Stimulated activated CD8-positive, alpha-beta memory T cell treated with anti-CD3 and anti-CD28 coated beads, Interleukin-4, amount 100 ng/mL, for 48 hours (primary cell): Measurements from ENCODE around the gene ACVR1B.

Experiments used
- DNase-seq: peaks from one replicate; pipeline ENCODE4 v3.0.0-alpha.2; 2020

Gene ACVR1B

GRCh38 chr12:51917746-51918453, 33.6 kb upstream of the ACVR1B start:
- no peak for DNase-seq

DNA sequence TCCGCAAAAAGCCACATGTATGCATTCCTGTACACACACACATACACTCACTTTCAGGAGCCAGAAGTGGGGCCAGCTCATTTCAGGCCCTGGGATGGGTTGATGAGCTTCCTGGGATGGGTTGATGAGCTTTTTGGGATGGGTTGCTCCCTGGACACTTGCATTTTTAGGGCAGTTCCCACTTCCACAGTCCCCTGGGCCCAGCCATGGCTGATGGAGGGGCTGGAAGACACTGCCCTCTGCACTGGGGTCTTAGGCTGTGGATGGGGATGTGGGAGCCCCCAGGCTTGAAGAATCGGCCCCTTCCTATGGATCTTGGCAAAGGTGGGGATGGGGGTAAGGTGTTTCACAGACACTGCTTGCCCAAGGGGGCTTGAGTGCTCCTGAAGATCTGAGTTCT, 31.5 kb upstream of the ACVR1B start:
- no peak for DNase-seq

GRCh38 chr12:51921017-51921725, 30.3 kb upstream of the ACVR1B start:
- DNase-seq, result no peak

GRCh38 chr12:51922146-51922545, 29.4 kb upstream of the ACVR1B start:
- no peak for DNase-seq

DNA sequence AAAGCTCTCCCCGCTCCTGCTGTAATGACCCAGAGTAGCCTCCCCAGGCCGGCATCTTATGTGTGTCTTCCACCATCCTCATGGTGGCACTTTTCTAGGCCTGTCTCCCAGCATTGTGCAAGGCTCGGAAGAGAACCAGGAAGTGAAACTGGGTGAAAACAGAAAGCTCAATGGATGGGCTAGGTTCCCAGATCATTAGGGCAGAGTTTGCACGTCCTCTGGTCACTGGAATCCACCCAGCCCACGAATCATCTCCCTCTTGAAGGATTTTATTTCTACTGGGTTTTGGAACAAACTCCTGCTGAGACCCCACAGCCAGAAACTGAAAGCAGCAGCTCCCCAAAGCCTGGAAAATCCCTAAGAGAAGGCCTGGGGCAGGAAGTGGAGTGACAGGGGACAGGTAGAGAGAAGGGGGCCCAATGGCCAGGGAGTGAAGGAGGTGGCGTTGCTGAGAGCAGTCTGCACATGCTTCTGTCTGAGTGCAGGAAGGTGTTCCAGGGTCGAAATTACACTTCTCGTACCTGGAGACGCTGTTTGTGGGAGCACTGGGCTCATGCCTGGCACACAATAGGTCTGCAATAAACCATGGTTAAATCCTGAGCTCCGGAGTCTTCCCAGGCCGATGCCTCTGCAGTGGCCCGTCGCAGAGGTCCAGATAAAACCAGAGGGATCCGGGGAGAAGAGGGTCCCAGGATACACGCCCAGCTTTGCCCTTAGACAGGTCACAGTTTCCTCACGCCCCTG, 28.6 kb upstream of the ACVR1B start:
- DNase-seq, result no peak

GRCh38 chr12:51923506-51924365, 27.8 kb upstream of the ACVR1B start:
- DNase-seq, result peak; percentile 78

DNA sequence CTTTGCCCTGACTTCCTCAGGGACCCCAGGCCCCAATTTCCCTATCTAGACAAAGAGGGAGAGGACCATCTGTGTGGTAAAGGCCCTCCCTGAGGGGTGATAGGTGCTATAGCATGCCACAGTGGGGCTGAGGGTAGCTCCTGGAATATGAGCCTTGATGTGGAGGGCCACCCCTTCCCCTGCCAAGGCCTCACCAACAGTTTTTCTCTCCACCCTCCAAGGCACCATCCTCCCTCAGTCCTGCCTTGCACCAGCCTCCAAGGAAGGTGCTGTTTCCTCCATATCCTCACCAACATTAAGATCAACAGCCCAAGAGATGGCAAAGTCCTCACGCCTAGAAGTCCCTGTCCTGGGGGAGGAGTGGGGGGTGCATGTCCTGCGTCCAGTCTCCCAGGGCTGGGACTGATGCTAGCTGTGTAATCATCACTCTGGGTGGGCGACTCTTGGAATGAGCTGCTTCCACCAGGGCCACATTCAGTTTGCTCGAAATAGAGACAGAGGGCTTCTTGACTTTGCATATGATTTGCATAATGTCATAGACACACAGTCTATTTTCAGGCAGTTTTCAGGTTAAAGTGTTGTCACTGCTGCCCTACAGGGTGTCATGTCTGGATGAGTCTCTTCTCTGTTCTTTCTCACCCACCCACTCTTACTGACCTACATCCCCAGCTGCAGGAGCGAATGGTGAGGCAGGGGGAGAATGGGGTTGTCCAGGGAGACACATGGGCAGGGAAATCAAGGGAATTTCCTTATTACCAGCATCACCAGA, 26.8 kb upstream of the ACVR1B start:
- no peak for DNase-seq

DNA sequence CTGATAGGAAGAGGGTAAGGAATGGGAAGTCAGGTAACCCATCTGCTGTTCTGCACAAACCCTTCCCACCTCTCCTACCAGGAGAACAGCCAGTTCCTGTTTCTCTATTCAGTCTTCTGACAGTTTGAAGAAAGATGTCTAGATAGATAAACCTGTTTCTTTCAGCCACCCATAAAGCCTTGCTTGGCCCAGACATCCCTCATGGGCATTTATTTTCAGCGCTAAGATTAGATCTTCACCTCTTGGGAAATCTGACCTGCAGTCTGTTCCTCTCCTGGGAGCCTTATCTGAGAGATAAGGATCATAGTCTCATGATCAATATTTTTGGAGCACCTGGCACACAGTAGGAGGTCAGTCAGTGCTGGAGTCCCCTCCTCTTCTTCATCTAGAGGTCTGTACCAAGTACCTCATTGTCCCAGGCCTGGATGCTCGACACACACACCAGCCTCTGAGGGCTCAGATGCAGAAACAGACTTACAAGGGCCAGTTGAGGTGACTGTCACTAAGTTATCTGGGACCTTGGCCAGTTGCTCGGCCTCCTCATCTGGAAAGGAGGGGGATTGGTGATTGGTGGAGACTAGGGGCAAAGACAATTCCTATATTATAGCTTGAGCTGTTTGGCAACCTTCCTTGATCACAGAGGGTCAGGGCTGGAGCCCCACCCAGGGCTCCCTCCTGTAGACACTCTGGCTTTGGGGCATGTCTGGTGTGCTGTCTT, 26.0 kb upstream of the ACVR1B start:
- DNase-seq, result no peak

- no peak for DNase-seq
Measured at GRCh38 chr12:51926064-51926632, 25.4 kb upstream of the ACVR1B start.

DNA sequence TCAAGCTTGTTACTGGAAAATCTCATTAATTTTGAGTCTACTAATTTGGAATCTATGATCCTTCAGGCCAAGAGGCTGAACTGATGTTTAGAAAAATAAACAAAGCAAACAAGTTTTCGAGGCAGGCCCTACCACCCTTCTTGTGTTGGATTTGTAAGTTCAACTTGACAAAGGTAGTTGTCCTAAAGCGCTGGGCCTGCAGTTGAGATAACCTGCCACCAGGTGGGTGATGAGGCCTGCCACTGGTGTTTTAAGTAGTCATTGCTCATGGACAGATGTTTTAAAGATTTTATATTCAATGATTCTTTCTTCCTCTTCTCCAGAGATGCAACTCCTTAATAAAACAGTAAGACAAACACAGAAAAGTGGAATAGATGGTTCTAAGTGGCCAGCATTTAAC, 24.8 kb upstream of the ACVR1B start:
- peak; percentile 72 for DNase-seq

- no peak for DNase-seq
Measured at GRCh38 chr12:51932218-51933076, 19.1 kb upstream of the ACVR1B start.

DNA sequence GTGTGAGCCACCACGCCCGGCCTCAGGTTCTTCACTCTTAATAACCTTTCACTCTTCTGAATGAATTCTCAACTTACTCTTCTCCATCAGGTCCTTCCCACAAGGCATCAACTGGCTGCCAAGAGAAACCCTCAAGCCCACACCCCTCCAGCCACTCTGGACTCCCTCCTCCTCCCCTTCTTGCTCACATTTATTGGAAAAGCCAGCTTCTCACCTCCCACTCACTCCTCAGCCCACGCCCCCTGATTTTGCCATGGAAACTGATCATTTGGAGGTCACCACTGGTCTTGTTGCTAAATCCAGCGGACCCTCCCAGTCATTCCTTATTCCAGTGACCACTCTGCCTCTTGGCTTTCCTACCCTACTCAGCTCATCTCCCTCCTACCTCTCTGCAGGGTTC, 17.4 kb upstream of the ACVR1B start:
- DNase-seq, result no peak

DNA sequence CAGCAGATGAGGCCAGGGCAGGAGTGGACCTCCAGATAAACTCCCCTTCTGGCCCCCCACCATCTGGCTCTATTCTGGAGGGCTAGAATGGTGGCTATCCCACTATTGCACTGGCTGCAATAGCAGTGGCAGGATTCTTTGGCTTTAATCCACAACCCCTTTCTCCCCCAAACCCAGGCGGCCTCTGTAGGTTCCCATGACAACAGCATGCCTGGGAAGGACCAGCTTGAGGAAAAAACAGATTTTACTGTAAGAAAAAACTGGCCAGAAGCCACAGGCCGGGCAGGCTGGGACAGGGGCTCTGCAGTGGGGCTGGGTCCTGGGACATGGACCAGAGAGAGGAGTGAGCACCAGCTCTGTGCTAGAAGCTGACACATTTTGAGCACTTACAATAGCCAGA, 13.6 kb upstream of the ACVR1B start:
- no peak for DNase-seq

DNA sequence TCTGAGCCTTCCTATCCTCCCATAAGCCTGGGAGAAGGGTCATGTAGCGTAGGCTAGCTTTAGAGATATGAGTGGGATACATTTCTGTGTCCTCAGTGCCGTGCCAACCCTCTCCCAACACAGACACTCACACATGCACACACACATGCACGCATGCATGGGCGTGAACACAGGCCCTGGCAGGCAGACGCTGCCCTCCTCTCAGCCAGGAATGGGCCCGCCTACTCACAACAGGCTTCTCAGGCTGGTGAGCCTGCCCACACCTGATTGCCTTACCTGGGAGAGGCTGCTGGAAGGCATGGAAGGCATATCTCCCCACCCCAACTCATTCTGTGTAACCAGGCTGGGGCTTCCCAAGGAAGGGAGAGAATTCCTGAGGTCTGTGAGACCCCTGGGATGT, 12.8 kb upstream of the ACVR1B start:
- no peak for DNase-seq

DNA sequence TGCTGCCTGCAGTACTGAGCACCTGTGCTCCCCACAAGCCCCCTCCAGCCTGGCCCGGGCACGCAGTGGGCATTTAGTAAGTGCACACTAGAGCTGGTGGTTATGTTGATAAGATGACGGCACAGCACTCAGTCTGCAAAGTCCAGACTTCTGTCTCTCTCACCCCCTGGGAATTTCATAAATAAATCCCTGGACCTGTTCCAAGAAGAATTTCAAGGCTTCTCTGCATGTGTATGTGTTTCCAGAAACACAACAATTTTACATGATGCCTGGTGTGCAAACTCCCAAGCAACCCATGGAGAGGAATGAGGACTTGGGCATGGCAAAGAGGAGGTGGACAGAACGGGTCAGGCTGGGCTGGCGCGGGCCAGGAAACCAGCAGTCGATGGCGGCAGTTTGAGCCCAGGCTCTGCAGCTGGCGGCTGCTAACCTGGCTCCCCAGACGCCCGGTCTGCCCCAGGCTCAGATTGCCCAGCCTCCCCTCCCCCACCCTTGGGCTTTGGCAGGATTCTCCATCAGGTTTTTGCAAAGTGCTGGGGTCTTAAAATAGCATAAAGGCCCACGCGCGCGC, 10.4 kb upstream of the ACVR1B start:
- DNase-seq, result no peak

DNA sequence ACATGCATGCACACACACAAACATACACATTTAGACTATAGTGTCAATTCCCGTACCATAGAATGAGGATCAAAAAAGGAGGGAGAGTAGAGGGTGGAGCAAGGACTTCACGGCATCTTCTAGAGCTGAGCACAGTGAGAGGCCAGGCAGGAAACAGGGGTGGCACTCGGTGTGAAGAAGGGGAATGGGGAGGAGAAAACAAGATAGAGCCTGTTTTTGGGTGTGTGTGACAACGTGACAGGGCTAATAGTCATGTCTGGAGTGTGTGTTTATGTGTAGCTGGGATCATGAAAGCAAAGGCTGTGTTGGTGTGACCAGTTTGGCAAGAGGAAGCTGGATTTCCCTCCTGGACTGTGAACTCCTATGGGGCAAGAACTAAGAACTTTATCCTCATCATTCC, 9.9 kb upstream of the ACVR1B start:
- DNase-seq, result no peak

- no peak for DNase-seq
Measured at GRCh38 chr12:51942056-51942455, 9.4 kb upstream of the ACVR1B start.

- no peak for DNase-seq
Measured at GRCh38 chr12:51942501-51943000, 8.9 kb upstream of the ACVR1B start.

DNA sequence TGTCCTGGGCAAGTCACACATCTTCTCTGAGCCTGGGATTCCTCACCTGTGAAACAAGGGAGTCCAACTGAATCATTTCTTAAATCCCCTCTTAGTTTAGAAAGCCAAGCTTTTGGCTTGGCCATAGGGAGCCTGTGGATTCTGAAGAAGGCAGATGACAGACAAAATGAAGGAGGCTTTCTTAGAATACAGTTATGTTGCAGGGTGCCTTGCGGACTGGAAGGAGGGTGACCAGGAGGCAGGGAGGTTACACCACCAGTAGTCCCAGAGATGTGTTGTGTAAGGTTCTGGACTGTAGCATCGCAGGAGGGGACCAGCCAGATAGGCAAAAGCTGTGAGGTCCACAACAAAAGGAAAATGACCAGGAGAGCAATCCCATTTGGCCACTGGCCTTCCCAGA, 8.2 kb upstream of the ACVR1B start:
- no peak for DNase-seq
